GM19467 (cell line): ENCODE data around the gene RAB11FIP3.
"Not testable (repeated sequence)": the region's sequence is repeated elsewhere in the genome, so short reads cannot be mapped to it uniquely, and the experiment has no call there.

ENCODE experiments used
- ATAC-seq: cut with Tn5 transposase; IDR thresholded peaks from one replicate; pipeline ENCODE4 v1.9.1; 2021; ENCODE audit warnings: mild to moderate bottlenecking, moderate library complexity; ENCODE audit not compliant: unreplicated experiment

The RAB11FIP3 gene

GRCh38 chr16:425082-425718, at the start of gene RAB11FIP3:
RAB11FIP3 (plus strand) TSS chr16:425649; CDS start chr16:426007, 358 bp downstream.
- peak; percentile 80 for ATAC-seq

GRCh38 chr16:375927-376816, 49.3 kb upstream of the RAB11FIP3 start:
- ATAC-seq, result no peak

- no peak for ATAC-seq
Observed at GRCh38 chr16:376817-377418, 48.5 kb upstream of the RAB11FIP3 start.

GRCh38 chr16:377419-377951, 48.0 kb upstream of the RAB11FIP3 start:
- ATAC-seq, result no peak

GRCh38 chr16:378113-378820, 47.2 kb upstream of the RAB11FIP3 start:
- ATAC-seq, result not testable (repeated sequence)

- ATAC-seq, result no peak
Observed at GRCh38 chr16:378821-379182, 46.6 kb upstream of the RAB11FIP3 start.

- ATAC-seq, result no peak
Observed at GRCh38 chr16:379183-379960, 46.1 kb upstream of the RAB11FIP3 start.

- ATAC-seq, result no peak
Observed at GRCh38 chr16:379961-380761, 45.3 kb upstream of the RAB11FIP3 start.

- no peak for ATAC-seq
Observed at GRCh38 chr16:380762-381011, 44.8 kb upstream of the RAB11FIP3 start.

- peak; percentile 4 for ATAC-seq
Observed at GRCh38 chr16:381012-381788, 44.2 kb upstream of the RAB11FIP3 start.

GRCh38 chr16:381789-382717, 43.4 kb upstream of the RAB11FIP3 start, which contains the start of gene PGAP6:
PGAP6 (minus strand) TSS chr16:381978; CDS start chr16:381821, 157 bp downstream.
- ATAC-seq, result peak; percentile 50

GRCh38 chr16:383326-384051, 42.0 kb upstream of the RAB11FIP3 start:
- ATAC-seq, result no peak

GRCh38 chr16:386641-387156, 38.8 kb upstream of the RAB11FIP3 start:
- no peak for ATAC-seq

GRCh38 chr16:387761-388666, 37.4 kb upstream of the RAB11FIP3 start:
- not testable (repeated sequence) for ATAC-seq

- ATAC-seq, result no peak
Observed at GRCh38 chr16:389352-389751, 36.1 kb upstream of the RAB11FIP3 start.

- no peak for ATAC-seq
Observed at GRCh38 chr16:391885-392335, 33.5 kb upstream of the RAB11FIP3 start.
